Measurements from ENCODE around the gene PTPN22.

The PTPN22 gene

GRCh38 chr1:113871597-113872113 is at the start of gene PTPN22:
Gene PTPN22 (minus strand): TSS chr1:113871712.
- peak; percentile 96 for FAIRE-seq
- DNase-seq (ENCODE audit: extremely low spot score, insufficient read length, low read depth): peak; percentile 29

- DNase-seq (ENCODE audit: extremely low spot score, insufficient read length, low read depth): no peak
Observed at GRCh38 chr1:113918243-113918642, 46.7 kb upstream of the PTPN22 start.

GRCh38 chr1:113917400-113918082 is 46.0 kb upstream of the PTPN22 start:
- FAIRE-seq (no peak), DNase-seq (ENCODE audit: extremely low spot score, insufficient read length, low read depth) (no peak)

More at GRCh38 chr1:113918243-113918642, 46.7 kb upstream of the PTPN22 start:
- FAIRE-seq: no peak

GRCh38 chr1:113916974-113917373 is 45.5 kb upstream of the PTPN22 start:
- DNase-seq (ENCODE audit: extremely low spot score, insufficient read length, low read depth): no peak
- FAIRE-seq: no peak

GRCh38 chr1:113913887-113914664 is 42.6 kb upstream of the PTPN22 start:
- no peak for FAIRE-seq

GRCh38 chr1:113913312-113913668 is 41.8 kb upstream of the PTPN22 start:
- no peak for FAIRE-seq
- no peak for DNase-seq (ENCODE audit: extremely low spot score, insufficient read length, low read depth)

More at GRCh38 chr1:113913887-113914664, 42.6 kb upstream of the PTPN22 start:
- no peak for DNase-seq (ENCODE audit: extremely low spot score, insufficient read length, low read depth)

GRCh38 chr1:113912594-113913311 is 41.2 kb upstream of the PTPN22 start:
- DNase-seq (ENCODE audit: extremely low spot score, insufficient read length, low read depth) (no peak), FAIRE-seq (no peak)

GRCh38 chr1:113905435-113905861 is 33.9 kb upstream of the PTPN22 start:
- DNase-seq (ENCODE audit: extremely low spot score, insufficient read length, low read depth): no peak
- no peak for FAIRE-seq

- DNase-seq (ENCODE audit: extremely low spot score, insufficient read length, low read depth) (peak; percentile 89), FAIRE-seq (peak; percentile 97)
Observed at GRCh38 chr1:113904674-113905434, 33.3 kb upstream of the PTPN22 start, which contains the start of the genes AP4B1 and DCLRE1B. Gene AP4B1 (minus strand): TSS chr1:113904799. CDS start chr1:113904717, 82 bp downstream. Gene DCLRE1B (plus strand): TSS chr1:113905326. CDS start chr1:113905587, 261 bp downstream.

GRCh38 chr1:113904293-113904673 is 32.8 kb upstream of the PTPN22 start:
- DNase-seq (ENCODE audit: extremely low spot score, insufficient read length, low read depth): no peak
- FAIRE-seq: no peak

- DNase-seq (ENCODE audit: extremely low spot score, insufficient read length, low read depth) (no peak), FAIRE-seq (no peak)
Observed at GRCh38 chr1:113903501-113904292, 32.2 kb upstream of the PTPN22 start.

GRCh38 chr1:113901191-113901590 is 29.7 kb upstream of the PTPN22 start:
- DNase-seq (ENCODE audit: extremely low spot score, insufficient read length, low read depth) (no peak), FAIRE-seq (no peak)

GRCh38 chr1:113899111-113899510 is 27.6 kb upstream of the PTPN22 start:
- DNase-seq (ENCODE audit: extremely low spot score, insufficient read length, low read depth) (no peak), FAIRE-seq (no peak)

GRCh38 chr1:113898241-113898814 is 26.8 kb upstream of the PTPN22 start:
- no peak for DNase-seq (ENCODE audit: extremely low spot score, insufficient read length, low read depth)

GRCh38 chr1:113895961-113896360 is 24.4 kb upstream of the PTPN22 start:
- FAIRE-seq: no peak
- DNase-seq (ENCODE audit: extremely low spot score, insufficient read length, low read depth): no peak

More at GRCh38 chr1:113898241-113898814, 26.8 kb upstream of the PTPN22 start:
- no peak for FAIRE-seq

- FAIRE-seq (no peak), DNase-seq (ENCODE audit: extremely low spot score, insufficient read length, low read depth) (no peak)
Observed at GRCh38 chr1:113895098-113895497, 23.6 kb upstream of the PTPN22 start.

- DNase-seq (ENCODE audit: extremely low spot score, insufficient read length, low read depth): no peak
- no peak for FAIRE-seq
Observed at GRCh38 chr1:113893267-113893666, 21.8 kb upstream of the PTPN22 start.

GRCh38 chr1:113891631-113892220 is 20.2 kb upstream of the PTPN22 start:
- no peak for FAIRE-seq
- DNase-seq (ENCODE audit: extremely low spot score, insufficient read length, low read depth): no peak

All from GM18507 (cell line).